AG09309 (cell line): ENCODE measurements around the gene DNTT.

ENCODE experiments used
- DNase-seq: peaks from one replicate; pipeline ENCODE4 v3.0.0-alpha.2; 2010; ENCODE audit warnings: low read depth
- H3K4me3 ChIP-seq: 2 replicates; pipeline ENCODE4 v1.5.1; 2011; ENCODE audit warnings: mild to moderate bottlenecking, low read depth, low read length, moderate library complexity; ENCODE audit not compliant: control insufficient read depth
- TF ChIP-seq, protein P1 (sequence below): IDR thresholded peaks from 2 replicates; pipeline ENCODE4 v1.5.1; 2011; ENCODE audit warnings: mild to moderate bottlenecking, low read depth, low read length, inconsistent platforms; ENCODE audit not compliant: insufficient read depth, control insufficient read depth; ENCODE audit errors: missing control alignments

DNTT gene

DNA sequence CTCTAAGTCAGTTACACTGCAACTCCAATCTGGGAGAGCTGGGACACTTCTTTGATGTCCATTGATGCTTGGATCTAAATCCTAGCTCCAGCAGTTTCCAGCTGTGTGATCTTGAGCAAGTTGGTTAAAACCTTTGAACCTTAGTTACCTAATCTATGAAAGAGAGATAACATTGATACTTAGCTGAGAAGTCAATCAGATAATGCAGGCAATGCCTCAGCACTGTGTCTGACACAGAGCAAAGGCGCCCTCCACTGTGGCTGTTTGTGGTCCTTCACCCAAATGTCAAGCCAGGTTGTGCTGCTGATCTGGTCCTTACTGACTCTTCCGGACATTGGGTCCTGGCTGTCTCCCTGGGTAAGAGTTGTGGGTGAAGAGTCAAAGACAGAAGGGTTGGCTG, 20.2 kb downstream of the DNTT start:
- TF ChIP-seq, protein P1, sequence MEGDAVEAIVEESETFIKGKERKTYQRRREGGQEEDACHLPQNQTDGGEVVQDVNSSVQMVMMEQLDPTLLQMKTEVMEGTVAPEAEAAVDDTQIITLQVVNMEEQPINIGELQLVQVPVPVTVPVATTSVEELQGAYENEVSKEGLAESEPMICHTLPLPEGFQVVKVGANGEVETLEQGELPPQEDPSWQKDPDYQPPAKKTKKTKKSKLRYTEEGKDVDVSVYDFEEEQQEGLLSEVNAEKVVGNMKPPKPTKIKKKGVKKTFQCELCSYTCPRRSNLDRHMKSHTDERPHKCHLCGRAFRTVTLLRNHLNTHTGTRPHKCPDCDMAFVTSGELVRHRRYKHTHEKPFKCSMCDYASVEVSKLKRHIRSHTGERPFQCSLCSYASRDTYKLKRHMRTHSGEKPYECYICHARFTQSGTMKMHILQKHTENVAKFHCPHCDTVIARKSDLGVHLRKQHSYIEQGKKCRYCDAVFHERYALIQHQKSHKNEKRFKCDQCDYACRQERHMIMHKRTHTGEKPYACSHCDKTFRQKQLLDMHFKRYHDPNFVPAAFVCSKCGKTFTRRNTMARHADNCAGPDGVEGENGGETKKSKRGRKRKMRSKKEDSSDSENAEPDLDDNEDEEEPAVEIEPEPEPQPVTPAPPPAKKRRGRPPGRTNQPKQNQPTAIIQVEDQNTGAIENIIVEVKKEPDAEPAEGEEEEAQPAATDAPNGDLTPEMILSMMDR, result no peak
- no peak overlapping the region for H3K4me3 ChIP-seq
- DNase-seq, result no peak

DNA sequence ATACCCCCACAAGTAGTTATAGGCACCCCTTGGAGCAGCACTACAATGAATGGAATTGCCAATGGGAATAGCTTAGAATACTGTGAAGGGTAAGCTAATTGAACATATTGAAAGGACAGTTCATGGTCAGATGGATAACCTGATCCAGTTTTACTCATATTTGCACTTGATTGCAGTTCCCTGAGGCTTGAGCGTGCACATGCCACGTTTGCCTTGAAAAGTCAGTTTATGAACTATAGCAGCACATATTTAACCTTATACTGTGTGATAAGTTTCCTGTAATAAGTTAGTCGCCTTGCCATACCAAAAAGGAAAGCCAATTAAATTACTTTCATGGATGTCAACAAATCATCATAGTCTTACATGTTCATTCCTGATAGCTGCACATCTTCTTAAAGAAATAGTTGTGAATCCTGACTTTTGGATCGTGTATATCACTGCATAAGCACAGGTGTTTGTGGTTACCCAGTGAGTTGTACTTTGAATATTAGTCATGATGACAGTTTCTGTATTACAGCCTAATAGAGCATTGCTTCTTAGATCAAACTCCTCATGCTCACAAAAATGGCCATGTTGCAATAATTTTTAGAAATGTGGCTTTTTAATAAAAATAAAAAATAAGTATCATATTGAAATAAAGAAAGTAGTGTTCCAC, 21.6 kb downstream of the DNTT start:
- DNase-seq, result no peak
- TF ChIP-seq, protein P1, result no peak
- no peak overlapping the region for H3K4me3 ChIP-seq

DNA sequence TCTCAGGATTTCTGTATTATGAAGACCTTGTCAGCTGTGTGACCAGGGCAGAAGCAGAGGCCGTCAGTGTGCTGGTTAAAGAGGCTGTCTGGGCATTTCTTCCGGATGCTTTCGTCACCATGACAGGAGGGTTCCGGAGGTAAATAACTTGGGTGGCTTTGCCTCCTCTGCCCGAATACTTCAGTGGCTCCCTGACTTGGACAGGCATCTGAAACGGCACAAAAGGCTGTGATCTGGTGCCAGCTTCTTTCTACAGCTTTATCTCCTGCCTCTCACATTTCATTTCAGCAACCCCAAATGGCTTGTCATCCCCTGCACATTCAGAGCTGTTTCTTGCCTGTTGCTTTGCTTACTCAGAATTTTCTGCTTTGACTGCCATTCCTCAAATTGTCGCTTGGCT, 23.2 kb downstream of the DNTT start:
- TF ChIP-seq, protein P1, result no peak
- no peak overlapping the region for H3K4me3 ChIP-seq
- DNase-seq, result no peak

DNA sequence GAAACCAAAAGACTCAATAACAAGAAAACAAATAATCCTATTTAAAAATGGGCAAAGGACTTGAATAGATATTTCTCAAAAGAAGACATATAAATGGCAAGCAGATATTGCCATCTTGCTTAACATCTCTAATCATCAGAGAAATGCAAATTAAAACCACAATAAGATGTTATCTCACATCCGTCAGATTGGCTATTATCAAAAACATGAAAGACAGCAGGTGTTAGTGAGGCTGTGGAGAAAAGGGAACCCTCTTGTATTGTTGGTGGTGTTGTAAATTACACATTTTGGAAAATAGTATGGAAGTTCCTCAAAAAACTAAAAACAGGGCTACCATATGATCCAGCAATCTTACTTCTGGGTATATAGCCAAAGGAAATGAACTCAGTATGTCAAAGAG, 28.9 kb downstream of the DNTT start:
- TF ChIP-seq, protein P1, result no peak
- no peak overlapping the region for H3K4me3 ChIP-seq
- no peak for DNase-seq

DNA sequence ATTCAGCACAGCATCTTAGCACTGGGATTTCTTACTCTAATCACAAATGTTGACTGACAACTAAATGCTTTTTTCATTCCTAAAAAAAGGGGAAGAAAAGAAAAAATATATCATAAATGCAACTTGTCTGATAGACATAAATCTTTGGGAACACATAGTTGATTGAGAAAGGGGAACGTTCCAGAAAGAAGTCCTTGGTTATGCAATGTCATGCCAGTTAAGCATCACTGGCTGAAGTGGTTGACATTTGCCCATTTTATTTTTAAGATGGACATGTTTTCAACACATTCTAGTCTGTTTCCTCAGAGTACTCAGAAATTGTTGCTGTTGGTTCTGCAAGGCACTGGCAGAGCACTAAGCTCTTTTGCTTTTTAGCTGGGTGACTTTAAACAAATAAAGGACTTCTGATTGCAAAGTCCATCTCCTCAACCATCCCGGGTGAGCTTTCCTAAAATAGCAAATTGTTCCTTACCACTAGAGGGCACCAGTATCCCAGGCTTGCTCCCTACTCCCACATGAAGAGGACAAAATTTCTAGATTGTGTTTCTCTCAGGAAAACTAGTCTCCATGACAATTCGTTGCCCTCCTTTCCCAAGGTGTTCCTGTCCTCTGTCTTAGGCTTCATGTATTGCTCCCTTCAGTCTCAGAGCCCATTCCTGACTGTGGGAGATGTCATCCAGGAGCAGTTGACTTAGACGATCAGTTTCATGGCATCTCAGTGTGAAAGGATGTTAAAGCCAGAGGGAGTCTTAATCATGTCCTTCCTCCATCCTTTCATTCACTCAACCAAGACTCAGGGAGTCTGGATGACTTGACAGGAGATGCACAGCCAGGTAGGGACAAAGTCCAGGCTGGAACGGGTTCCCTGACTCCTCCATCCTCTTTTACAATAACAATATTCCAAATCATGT, 30.6 kb downstream of the DNTT start:
- peak; percentile 8 for DNase-seq
- TF ChIP-seq, protein P1, result peak; percentile 87
- no peak overlapping the region for H3K4me3 ChIP-seq

DNA sequence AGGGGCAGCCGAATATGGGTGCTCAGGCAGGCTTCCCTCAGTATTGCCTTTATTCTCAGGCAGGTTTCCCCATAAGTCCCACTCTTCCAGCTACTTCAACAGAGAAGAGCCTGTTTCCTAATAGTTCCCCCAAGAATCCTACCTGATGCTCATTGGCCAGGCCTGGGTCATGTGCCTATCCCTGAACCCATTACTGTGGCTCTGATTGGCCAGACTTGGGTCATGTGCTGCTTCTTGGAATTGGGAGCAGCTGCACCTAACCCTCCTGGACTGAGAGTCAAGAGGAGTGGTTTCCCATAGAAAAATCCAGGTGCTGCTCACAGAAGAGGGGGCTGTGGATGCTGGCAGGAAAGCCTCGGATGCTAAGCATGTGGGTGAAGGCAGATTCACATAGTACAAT, 32.9 kb downstream of the DNTT start:
- H3K4me3 ChIP-seq, result no peak overlapping the region
- no peak for DNase-seq
- TF ChIP-seq, protein P1, result no peak
